ENCODE data around the gene TSPAN12. TPM values are rescaled to one million over a fixed set of nuclear protein-coding genes. Genes with fewer than 3 reads are reported as not detected.

TSPAN12 gene
- total RNA-seq, 1 donor from 2014 or later, result 13.0 TPM

GRCh38 chr7:120809260-120809659 lies 48.7 kb downstream of the TSPAN12 start:
- Mint-ChIP-seq H3K27ac (ENCODE audit: unreplicated experiment) (no peak overlapping the region), H3K27me3 (ENCODE audit: low read depth, unreplicated experiment) (no peaks in the 10 kb centered on the region), H3K36me3 (ENCODE audit: low read depth, unreplicated experiment) (no peaks in the 10 kb centered on the region), H3K9me3 (ENCODE audit: unreplicated experiment) (peaks cover 2% of the 10 kb centered on the region), H3K4me1 (ENCODE audit: low read depth, unreplicated experiment) (no peaks in the 10 kb centered on the region), H3K4me3 (ENCODE audit: unreplicated experiment) (no peak overlapping the region)
- no peak overlapping the region for H3K9ac ChIP-seq (ENCODE audit: low read length)
- H3K4me2 ChIP-seq (ENCODE audit: low read length), result no peak overlapping the region
- no peak for TF ChIP-seq CTCF (IDR thresholded peaks at IDR 0.05; ENCODE audit: insufficient read depth, low read depth, low read length)
- TF ChIP-seq EZH2 (IDR thresholded peaks at IDR 0.05; ENCODE audit: insufficient read depth, low read length), result no peak
- no peak for DNase-seq (ENCODE audit: low read depth)
- no peaks in the 10 kb centered on the region for H3K4me1 ChIP-seq (ENCODE audit: insufficient read depth, low read length)
- FAIRE-seq, result no peak
- no peaks in the 10 kb centered on the region for H3K9me3 ChIP-seq (ENCODE audit: insufficient read depth, low read depth, low read length)
- H3K27me3 ChIP-seq (ENCODE audit: insufficient read depth, low read length), result no peaks in the 10 kb centered on the region
- no peak overlapping the region for H3K27ac ChIP-seq (ENCODE audit: low read depth, low read length)
- H3K4me3 ChIP-seq (ENCODE audit: insufficient read depth, low read depth, low read length), result no peak overlapping the region
- H3K36me3 ChIP-seq (ENCODE audit: insufficient read depth, low read length), result no peaks in the 10 kb centered on the region
- no peaks in the 10 kb centered on the region for H4K20me1 ChIP-seq (ENCODE audit: insufficient read depth, low read length)
- no peak overlapping the region for H2AFZ ChIP-seq (ENCODE audit: low read depth, low read length)
- H3K79me2 ChIP-seq (ENCODE audit: insufficient read depth, low read length), result no peaks in the 10 kb centered on the region

- no peak for DNase-seq (ENCODE audit: low read depth)
- Histone ChIP-seq H3K4me2 (ENCODE audit: low read length) (no peak overlapping the region), H4K20me1 (ENCODE audit: insufficient read depth, low read length) (no peaks in the 10 kb centered on the region), H3K4me3 (ENCODE audit: insufficient read depth, low read depth, low read length) (no peak overlapping the region), H3K27me3 (ENCODE audit: insufficient read depth, low read length) (no peaks in the 10 kb centered on the region), H3K9me3 (ENCODE audit: insufficient read depth, low read depth, low read length) (no peaks in the 10 kb centered on the region), H3K9ac (ENCODE audit: low read length) (no peak overlapping the region), H3K27ac (ENCODE audit: low read depth, low read length) (no peak overlapping the region), H2AFZ (ENCODE audit: low read depth, low read length) (no peak overlapping the region), H3K79me2 (ENCODE audit: insufficient read depth, low read length) (no peaks in the 10 kb centered on the region), H3K4me1 (ENCODE audit: insufficient read depth, low read length) (no peaks in the 10 kb centered on the region), H3K36me3 (ENCODE audit: insufficient read depth, low read length) (no peaks in the 10 kb centered on the region)
- no peaks in the 10 kb centered on the region for H3K4me1 Mint-ChIP-seq (ENCODE audit: low read depth, unreplicated experiment)
- no peak overlapping the region for H3K4me3 Mint-ChIP-seq (ENCODE audit: unreplicated experiment)
- no peaks in the 10 kb centered on the region for H3K27me3 Mint-ChIP-seq (ENCODE audit: low read depth, unreplicated experiment)
- no peak overlapping the region for H3K27ac Mint-ChIP-seq (ENCODE audit: unreplicated experiment)
- peaks cover 2% of the 10 kb centered on the region for H3K9me3 Mint-ChIP-seq (ENCODE audit: unreplicated experiment)
- H3K36me3 Mint-ChIP-seq (ENCODE audit: low read depth, unreplicated experiment), result no peaks in the 10 kb centered on the region
- FAIRE-seq, result no peak
- TF ChIP-seq EZH2 (IDR thresholded peaks at IDR 0.05; ENCODE audit: insufficient read depth, low read length), result no peak
- TF ChIP-seq CTCF (IDR thresholded peaks at IDR 0.05; ENCODE audit: insufficient read depth, low read depth, low read length), result no peak
These were observed 50.6 kb downstream of the TSPAN12 start for GRCh38 chr7:120807390-120807789.

GRCh38 chr7:120806669-120807068 lies 51.3 kb downstream of the TSPAN12 start:
- Mint-ChIP-seq H3K27ac (ENCODE audit: unreplicated experiment) (no peak overlapping the region), H3K27me3 (ENCODE audit: low read depth, unreplicated experiment) (no peaks in the 10 kb centered on the region), H3K9me3 (ENCODE audit: unreplicated experiment) (peaks cover 1% of the 10 kb centered on the region), H3K4me3 (ENCODE audit: unreplicated experiment) (no peak overlapping the region), H3K4me1 (ENCODE audit: low read depth, unreplicated experiment) (no peaks in the 10 kb centered on the region), H3K36me3 (ENCODE audit: low read depth, unreplicated experiment) (no peaks in the 10 kb centered on the region)
- H3K4me2 ChIP-seq (ENCODE audit: low read length), result no peak overlapping the region
- no peaks in the 10 kb centered on the region for H3K27me3 ChIP-seq (ENCODE audit: insufficient read depth, low read length)
- no peak overlapping the region for H3K9ac ChIP-seq (ENCODE audit: low read length)
- TF ChIP-seq CTCF (IDR thresholded peaks at IDR 0.05; ENCODE audit: insufficient read depth, low read depth, low read length), result no peak
- TF ChIP-seq EZH2 (IDR thresholded peaks at IDR 0.05; ENCODE audit: insufficient read depth, low read length), result no peak
- H3K27ac ChIP-seq (ENCODE audit: low read depth, low read length), result no peak overlapping the region
- no peak overlapping the region for H3K4me3 ChIP-seq (ENCODE audit: insufficient read depth, low read depth, low read length)
- H3K79me2 ChIP-seq (ENCODE audit: insufficient read depth, low read length), result no peaks in the 10 kb centered on the region
- no peaks in the 10 kb centered on the region for H4K20me1 ChIP-seq (ENCODE audit: insufficient read depth, low read length)
- DNase-seq (ENCODE audit: low read depth) (no peak), FAIRE-seq (no peak)
- no peaks in the 10 kb centered on the region for H3K9me3 ChIP-seq (ENCODE audit: insufficient read depth, low read depth, low read length)
- no peaks in the 10 kb centered on the region for H3K4me1 ChIP-seq (ENCODE audit: insufficient read depth, low read length)
- H2AFZ ChIP-seq (ENCODE audit: low read depth, low read length), result no peak overlapping the region
- no peaks in the 10 kb centered on the region for H3K36me3 ChIP-seq (ENCODE audit: insufficient read depth, low read length)

Data from astrocyte (in vitro differentiated cells and primary cell).